OCI-M1 (cell line): Measurements from ENCODE around the gene CBLB.
"Not testable (repeated sequence)": the region's sequence is repeated elsewhere in the genome, so short reads cannot be mapped to it uniquely, and the experiment has no call there.

Experiments used
- DNase-seq: peaks from one replicate; lab custom pipeline; 2025; lab: John Stamatoyannopoulos, UW

CBLB gene

DNA sequence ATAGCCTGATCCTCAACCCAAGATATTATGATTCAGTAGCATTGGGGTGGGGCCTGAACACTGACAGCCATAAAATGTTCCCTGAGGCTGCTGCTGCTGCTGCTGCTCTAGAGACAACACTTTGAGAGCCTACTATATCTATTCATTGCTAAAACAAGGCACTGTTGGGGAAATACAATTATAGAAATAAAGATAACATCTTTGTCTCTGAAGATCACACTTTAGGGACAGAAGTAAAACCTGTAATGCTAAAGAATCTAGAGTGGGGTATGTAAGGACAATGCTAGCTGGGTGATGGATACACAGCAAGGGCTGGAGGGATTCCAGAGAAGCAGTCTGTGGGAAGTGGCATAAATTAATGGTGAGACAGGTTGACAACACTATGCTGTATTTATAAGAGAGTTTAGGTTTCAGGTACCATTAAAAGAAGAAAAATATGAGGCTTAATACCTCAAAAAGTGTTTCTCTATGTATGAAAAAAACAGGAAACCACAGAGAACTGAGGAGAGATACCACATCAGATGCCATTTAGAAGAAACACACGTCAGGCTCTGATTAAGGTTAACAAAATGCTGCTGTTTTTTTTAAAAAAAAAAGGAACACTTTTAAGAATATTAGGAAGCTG lies 115.9 kb downstream of the CBLB start:
- peak; percentile 66 for DNase-seq

DNA sequence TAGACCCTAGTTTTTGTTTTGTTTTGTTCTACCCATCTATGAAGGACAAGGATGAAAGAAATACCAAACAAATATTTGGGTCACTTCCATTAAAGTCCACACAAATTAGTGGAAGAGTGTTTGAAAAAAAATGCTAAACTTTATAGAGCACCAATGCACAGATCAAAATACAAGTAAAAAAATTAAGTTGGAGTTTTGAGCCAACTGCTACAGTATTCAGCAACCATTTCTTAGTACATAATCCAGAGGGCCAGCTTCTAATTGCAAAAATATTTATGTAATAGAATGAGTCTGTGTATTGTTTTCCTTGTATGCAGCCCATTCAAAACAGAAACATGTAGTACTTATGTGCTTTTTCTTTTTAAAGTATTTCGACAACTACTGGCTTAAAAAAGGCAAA lies 121.1 kb downstream of the CBLB start:
- DNase-seq: no peak

DNA sequence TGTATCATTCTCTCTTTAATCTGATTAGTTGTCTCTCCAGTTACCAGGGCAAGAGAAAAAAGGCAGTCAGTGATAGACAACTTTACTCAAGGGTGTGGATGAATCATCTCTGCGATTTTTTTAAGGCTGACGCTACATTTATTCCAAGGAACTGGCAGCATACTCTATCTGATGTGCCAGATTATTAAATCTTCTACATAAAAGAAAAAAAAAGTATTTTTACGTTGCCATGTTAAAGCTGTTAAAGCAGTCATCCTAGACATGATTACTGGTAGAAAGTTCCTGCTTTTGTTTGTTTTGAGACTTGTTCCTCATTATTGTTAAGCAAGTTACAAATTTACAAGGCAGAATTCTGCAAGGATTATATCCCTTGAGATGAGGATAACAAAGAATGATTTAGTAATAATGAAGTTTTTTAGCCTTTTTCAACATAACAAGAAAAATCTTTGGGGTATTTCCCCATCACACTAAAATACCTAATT lies 121.7 kb downstream of the CBLB start:
- peak; percentile 39 for DNase-seq

DNA sequence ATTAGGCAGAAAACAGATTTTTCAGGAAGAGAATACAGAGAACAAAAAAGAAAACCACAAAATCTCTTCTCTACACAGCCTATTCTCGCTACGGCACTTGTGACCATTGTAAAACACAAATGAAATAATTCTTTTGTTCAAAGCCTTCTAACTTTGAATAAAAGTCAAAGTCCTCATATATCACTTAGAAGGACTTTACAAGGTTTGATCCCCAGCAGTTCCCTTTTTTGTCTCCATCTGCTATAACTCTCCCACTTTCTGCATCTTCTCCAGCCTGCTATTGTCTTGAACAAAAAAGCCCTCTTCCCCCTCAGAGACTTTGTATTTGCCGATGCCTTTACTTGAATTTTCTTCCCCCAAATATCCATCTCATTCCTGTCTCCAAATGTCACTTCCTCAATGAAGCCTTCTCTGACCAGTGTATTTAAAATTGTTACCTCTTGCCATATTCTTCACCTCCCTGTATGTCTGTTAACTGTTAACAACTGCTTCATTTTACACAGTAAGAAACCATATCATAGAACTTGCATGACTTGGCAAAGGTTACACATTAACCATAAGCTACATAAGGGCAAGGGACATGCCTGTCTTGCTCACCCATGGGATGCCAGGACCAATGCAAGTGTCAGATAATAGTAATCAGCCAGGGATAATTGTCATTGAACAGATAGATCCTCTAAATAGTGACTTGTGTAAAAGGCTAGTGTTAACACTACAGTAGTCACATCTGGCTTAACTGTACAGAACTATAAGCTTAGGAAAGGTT lies 122.4 kb downstream of the CBLB start:
- no peak for DNase-seq

DNA sequence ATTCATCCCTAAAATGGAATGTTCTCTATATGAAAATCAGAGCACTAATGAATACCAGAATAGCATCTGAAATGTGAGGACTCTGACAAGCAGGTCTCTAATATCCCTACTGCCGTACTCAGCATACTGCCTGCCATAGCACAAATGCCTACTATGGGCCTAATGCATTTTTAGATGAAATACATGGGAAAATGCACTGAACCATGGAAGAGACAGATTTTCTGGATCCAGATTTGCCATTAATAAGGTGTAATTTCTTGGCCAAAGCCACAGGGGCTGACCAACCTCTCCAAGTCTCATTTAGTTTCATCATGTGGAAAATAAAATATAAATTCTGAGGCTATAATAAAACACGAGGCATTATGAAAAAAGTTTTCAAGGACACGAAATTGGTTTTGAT lies 123.8 kb downstream of the CBLB start:
- DNase-seq: no peak

DNA sequence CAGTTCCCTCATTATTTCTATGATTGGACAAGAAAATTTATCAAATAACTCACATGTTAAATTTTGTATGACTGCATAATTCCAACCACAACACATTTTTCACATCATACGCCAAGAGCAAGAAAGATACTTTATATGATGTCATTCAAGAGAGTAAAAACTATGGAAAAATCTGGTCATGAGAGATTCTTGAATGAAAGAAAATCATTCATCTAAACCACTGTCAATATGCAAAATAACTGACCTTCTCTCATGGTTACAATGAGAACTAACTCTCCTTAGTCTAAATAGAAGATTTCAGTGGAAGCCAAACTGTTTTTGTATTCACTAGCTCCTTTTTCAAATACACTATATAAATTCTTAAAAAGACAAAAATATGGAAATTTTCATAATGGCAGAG lies 124.6 kb downstream of the CBLB start:
- DNase-seq: no peak

DNA sequence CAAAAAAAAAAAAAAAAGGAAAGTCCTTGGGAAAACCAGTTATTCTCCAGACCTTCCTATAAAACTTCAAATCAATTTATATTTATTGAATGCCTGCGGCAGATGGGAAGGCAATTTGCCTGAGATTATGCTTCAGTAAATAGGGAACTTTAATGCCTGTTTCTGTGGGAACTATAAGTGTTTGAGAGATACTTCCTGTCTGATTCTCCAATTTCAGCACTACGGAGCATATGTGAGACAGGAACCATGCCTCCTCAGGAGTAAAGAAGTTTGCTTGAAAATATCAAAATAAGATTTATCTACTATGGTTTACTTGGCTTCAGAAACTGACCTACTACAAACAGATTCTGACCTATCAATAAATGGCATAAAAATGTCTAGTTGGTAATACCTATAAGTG lies 135.5 kb downstream of the CBLB start:
- no peak for DNase-seq

DNA sequence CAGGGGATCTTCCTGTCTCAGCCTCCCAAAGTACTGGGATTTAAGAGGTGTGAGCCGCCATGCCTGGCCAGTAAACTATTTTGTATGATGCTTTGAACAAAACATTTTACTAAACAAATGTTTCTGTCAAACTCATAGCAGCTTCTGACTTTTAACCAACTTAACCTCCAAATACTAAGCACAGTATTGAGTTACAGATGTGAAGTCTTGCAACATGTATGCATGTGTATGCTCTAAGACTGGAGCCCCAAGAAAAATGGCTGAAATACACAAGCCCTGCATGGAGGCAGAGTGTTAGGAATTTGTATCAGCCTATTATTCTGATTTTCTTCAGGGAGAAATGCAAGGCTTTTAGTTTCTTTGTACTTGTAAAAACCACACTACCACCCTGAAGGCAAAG lies 137.1 kb downstream of the CBLB start:
- DNase-seq: no peak

DNA sequence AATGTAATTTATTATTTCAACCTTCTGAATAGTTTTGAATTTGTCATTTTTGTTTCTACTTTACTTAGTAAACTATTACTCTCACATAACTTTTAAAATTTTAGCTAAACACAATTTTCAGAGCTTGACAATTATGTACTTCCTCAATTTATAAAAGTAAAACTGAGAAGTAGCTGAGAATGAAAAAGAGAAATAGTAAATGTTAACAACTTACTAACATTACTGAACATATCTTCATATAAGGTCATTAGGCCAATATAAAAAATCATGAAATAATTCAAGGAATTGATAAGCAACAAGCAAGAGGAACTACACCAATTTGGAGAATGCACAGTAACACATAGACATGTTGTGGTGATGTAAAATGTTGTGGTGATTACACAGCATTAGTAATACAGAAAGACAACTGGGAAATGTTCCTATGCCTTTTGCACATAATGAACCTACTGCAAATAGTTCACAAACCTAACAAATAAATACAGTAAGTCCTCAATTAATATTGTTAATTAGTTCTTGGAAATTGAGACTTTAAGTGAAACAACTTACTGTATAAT lies 137.9 kb downstream of the CBLB start:
- DNase-seq: peak; percentile 37

DNA sequence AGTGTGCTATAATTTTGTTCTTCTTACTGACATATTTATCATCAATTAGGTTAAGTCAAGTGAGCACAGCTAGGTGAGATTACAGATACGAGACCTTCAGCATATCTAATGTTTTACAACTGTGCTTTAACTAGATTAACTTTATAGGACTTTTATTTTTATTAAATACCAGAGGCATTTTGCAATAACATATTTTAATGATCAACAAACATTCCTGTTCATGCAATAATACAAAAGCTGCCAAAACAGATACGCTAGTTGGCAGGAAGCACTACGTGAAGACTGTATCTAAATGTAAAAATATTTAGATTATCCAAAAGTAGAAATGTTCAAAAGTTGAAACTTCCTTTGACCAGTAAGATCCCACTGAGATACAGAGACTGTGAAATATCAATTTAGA lies 139.1 kb downstream of the CBLB start:
- no peak for DNase-seq

DNA sequence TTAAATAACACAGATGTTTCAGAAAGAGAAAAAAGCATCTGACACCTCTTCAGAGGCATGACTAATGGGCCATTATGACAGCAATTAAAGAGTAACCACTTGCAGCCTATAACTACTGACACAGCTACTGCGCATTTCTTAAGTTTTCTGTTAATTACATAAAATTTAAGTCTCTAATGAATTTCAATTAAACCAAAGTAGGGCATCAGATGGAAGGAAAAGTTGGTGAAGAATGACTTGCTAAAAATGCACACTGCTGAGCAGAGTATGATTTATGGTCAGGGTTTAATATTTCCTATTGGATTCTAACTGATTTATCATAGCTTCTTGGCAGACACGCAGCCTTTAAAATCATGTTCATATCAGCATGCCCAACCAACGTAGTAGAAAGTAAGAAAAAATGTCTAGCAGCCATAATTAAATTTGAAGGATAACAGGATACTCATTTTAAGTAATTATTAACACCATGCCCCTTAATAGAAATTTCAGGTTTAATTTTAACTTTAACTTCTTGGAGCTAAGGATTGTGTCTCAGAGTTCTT lies 140.0 kb downstream of the CBLB start:
- DNase-seq: no peak

DNA sequence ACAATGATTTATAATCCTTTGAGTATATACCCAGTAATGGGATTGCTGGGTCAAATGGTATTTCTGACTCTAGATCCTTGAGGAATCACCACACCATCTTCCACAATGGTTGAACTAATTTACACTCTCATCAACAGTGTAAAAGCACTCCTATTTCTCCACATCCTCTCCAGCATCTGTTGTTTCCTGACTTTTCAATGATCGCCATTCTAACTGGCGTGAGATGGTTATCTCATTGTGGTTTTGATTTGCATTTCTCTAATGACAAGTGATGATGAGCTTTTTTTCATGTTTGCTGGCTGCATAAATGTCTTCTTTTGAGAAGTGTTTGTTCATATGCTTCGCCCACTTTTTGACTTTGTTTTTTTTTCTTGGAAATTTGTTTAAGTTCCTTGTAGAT lies 141.8 kb downstream of the CBLB start:
- not testable (repeated sequence) for DNase-seq

DNA sequence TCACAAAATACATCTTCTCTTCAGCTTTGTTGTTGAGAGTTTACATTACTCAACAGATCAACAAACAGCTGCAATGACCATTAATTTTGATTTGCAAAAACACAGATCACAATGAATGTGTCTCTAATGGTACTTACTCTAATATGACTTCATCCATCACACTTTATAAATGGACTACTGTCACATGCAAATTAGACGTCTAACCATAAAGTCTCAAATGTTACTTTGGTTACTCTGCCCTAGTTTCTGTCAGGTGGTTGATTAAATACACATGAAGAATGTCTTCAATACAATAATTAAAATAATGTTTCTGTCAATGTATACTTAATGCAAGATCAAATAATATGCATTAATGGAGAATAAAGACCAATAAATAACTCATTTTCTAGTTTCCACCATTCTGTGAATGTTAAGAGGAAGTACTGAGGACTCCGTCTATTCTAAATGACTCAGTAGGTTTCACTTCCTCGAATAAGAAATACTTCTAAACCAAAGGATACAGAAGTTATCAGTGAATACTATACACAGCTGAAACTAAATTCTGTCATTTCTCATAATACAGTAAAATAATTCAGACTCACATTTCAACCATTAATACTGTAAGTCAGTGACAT lies 145.8 kb downstream of the CBLB start:
- peak; percentile 76 for DNase-seq

DNA sequence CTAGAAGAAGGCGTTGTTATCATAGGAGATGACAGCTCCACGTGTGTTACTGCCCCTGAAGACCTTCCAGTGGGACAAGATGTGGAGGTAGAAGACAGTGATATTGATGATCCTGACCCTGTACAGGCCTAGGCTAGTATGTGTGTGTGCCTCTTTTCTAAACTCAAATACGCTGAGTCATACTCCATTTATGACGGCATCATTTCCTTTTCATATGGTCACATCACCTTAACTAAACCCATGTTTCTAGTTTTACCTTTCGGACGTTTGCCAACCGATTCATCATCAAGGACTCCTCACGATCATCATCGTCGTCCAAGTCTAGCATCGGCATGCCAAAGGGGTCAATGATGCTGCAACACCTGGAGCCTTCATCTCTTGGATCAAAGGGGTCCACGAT lies 149.0 kb downstream of the CBLB start:
- no peak for DNase-seq

DNA sequence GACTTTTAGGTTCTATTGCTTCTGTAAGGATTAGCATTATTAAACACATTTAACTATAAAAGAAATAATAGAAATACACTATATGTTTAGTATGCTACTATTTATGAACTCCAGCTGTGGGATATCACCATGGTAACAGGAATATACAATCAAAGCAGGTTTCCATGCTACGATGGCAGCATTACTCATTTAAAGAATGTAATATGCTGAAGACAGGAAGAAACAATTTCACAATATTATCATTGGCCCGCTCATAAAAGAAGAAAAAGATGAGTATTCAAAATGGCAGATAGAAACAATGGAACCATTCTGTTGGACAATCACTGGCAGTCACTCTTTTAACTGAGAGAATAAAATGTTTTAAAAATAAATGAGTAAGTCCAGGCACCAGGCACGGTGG lies 153.4 kb downstream of the CBLB start:
- DNase-seq: no peak

DNA sequence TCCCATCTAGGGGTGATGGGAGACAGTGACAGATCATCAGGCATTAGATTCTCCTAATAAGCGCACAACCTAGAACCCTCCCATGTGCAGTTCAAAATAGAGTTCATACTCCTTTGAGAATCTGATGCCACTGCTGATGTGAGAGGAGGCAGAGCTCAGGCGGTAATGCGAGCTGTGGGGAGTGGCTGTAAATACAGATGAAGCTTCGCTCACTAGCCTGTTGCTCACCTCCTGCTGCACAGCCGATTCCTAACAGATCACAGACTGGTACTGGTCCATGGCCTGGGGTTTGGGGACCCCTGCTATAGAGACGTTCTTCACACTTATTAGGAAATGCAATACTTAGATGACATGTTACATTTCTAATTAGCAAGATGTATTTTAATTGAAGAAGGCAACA lies 154.4 kb downstream of the CBLB start:
- DNase-seq: no peak

DNA sequence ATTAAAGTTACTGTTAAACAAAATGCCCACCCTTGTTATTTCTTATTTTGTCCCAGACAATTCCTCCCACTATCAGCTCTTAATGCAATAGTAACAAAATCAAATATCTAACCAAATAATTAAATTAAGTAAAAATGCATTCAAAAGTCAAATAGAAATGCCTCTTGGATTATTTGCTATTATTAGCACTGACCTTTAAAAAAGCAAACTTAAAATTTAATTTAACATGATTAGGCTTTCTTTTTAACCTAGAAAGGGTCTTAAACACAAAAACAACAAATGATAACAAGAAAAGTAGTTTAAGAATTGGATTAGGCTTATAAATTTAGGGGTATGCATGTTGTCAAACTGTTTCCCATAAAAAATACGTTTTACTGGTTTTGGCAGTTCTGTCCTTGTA lies 159.8 kb downstream of the CBLB start:
- DNase-seq: no peak

DNA sequence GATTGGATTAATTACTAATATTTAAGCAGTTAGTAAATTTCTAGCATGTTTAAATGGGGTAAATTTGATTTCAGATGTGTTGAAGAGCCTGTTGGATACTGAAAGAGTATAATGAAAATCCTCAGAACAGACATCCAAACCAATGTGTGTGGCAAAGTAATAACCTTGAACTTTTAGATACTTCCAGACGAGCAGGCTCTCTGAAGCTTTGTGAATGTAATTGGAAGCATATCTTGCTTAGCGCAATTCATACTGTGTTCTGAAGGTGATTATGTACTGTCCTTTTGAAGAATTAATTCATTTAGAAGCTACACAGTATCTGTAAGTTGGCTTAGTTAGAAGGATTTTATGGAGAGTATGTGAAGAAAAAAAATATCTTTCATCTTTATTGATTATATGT lies 161.8 kb downstream of the CBLB start:
- no peak for DNase-seq

DNA sequence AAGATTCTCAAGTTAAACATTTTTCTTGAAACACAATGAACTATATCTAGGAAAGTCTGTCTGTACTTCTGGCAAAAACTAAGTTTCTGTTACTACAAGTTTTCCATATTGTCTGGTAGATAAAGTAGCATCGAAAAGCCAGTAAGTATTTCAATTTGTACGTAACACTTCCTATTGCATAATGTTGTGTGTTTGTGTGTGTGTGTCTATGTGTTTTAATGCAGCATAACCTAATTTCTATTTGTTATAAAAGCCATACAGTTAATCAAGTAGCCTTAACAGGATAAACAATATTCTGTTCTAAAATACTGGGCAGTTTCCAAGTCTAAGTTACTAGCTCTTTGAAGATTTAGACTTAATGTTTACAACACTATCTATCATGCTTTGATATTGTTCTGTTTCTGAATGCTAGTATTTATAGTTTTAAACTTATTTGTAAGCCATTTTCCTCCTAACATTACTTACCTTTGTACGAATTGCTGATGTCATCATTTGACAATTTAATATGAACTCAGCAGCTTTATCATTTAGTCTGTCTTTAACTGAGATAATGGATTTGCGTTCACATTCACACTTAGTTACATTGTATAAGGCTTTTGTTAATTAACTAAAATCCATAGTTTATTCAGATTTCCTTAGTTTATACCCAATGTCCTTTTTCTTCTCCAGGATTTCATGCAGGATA lies 163.9 kb downstream of the CBLB start:
- no peak for DNase-seq

DNA sequence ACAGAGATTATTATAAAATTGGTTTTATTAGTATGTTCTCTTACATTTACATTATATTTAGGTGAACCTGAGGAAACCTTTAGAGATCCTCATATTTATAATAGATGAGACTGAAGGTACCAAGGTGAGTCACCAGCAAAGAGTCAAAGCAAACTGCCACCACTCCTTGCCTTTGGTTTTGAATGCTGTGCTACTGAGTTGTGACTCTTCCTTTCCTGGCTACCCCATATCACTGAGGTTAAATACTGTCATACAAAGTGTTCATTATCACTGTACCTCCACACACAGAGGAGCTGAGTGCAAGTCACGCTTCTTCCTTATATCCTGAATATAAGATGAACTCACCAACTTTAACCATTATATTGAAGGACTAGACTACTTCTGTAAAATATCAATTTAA lies 168.2 kb downstream of the CBLB start:
- no peak for DNase-seq

DNA sequence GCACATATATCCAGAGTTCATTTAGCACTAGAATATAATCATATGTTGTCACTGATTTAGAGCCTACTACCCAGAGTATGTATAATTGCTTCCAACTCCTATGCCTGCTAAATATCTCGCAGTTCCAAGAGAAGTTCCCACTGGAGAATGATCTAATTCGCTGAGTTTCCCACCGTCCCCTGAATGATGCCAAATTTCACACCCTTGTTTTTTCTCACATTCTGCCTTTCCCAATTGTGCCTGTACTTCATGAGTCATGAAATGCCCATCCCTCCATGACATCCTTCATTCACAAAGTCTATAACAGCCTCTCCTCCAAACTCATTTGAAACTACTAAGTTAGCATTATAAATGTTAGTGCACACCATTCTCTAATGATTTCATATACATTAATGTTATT lies 177.2 kb downstream of the CBLB start:
- no peak for DNase-seq

DNA sequence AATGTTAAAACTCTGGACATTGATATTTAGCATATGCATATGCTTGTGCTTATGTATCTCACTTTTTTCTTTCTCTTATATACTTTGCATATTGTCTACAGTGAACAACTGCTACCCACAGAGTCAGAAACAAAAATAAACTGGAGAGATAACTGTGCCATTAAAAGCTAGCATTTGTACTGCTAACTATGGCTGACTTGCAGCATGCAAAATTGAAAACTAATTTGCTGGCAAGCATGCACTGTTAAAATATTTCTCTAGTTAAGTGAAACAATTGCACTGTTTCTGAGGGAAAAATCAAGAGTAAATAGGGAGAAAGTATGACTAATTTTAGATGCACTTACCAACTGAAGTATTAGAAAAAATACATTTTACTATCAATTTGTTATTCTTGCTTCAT lies 177.8 kb downstream of the CBLB start:
- DNase-seq: no peak
